Spleen (tissue), 10 donors: ENCODE measurements around the gene DSG3. TPM values are rescaled to one million over a fixed set of nuclear protein-coding genes. Genes with fewer than 3 reads are reported as not detected.

Experiments used
- polyA plus RNA-seq, 3 donors: library from polyadenylated mRNA; stranded (reverse); fragments of 200-250 nt; gene quantifications; one replicate each; pipeline ENCODE4 v1.2.1, GENCODE V29; 2013
- total RNA-seq, 7 donors: library from RNA; depleted of rRNA in 3 of 7; stranded (reverse); fragments of >200 nt in 3 of 7; fragmentation: NEBNext Ultra II Directional in 4 of 7; extraction: Animal tissue kit (Norgen Biotek cat#: 25700) in 4 of 7; gene quantifications; one replicate each; pipeline versions ENCODE4 v1.1.0 to v1.2.1, GENCODE V29; 2016 to 2021
- donor health status: healthy with polysubstance abuse.
- donor health status: DM: no; HTN: no; CAD: no; lungs with moderate emphysema.
- donor health status: DM: no; HTN: no; CAD: no.
- donor health status: Bipolar disorder and iron deficiency.
- donor health status: healthy.
- donor health status: DM: no; HTN: no; CAD: no.
- donor health status: DM: yes; HTN: yes; CAD: no.

DSG3 gene
- total and polyA plus RNA-seq, 10 donors, result 0.02 to 0.04 (median 0.03) TPM; not detected in 7

Other genes starting within 250 kb of the DSG3 start
- gene DSG1, start 129.6 kb upstream of the DSG3 start, total RNA-seq, result not detected
- not detected for gene DSG1, start 129.6 kb upstream of the DSG3 start, polyA plus RNA-seq
- gene DSG4, start 71.0 kb upstream of the DSG3 start, total RNA-seq, result not detected
- not detected for gene DSG4, start 71.0 kb upstream of the DSG3 start, polyA plus RNA-seq
- under 1 TPM in 6 of 7 donors, not detected in 1; 0.09 to 0.79 (median 0.19) TPM for gene DSG2, start 50.4 kb downstream of the DSG3 start, total RNA-seq
- under 1 TPM; 0.06 to 0.65 (median 0.43) TPM for gene DSG2, start 50.4 kb downstream of the DSG3 start, polyA plus RNA-seq
- not detected for gene TTR, start 144.1 kb downstream of the DSG3 start, total RNA-seq
- gene TTR, start 144.1 kb downstream of the DSG3 start, polyA plus RNA-seq, result under 1 TPM in 2 of 3 donors, not detected in 1; 0.14 to 0.15 TPM
- 1 to 10 TPM; 2.0 to 9.1 (median 5.5) TPM for gene B4GALT6, start 236.8 kb downstream of the DSG3 start, total RNA-seq
- gene B4GALT6, start 236.8 kb downstream of the DSG3 start, polyA plus RNA-seq, result under 1 TPM; 0.42 to 1.00 (median 0.56) TPM